GM23338 (cell line): ENCODE data around the gene MTNR1B. TPM values are rescaled to one million over a fixed set of nuclear protein-coding genes. Genes with fewer than 3 reads are reported as not detected.

Experiments used
- ATAC-seq: fragments of 200-7000 bp; cut with Tn5 transposase; 3 replicates; pipeline ENCODE4 v1.9.1; 2020
- DNase-seq: peaks from one replicate; pipeline ENCODE4 v3.0.0-alpha.2; 2015; ENCODE audit warnings: low spot score
- H2AFZ ChIP-seq: fragments of 200-600 bp; sonication (generic); 2 replicates; pipeline ENCODE4 v1.8.0; 2016; ENCODE audit warnings: antibody characterized with exemption, mild to moderate bottlenecking, moderate library complexity
- H3F3A ChIP-seq: fragments of 200-600 bp; sonication (generic); replicated peaks from 2 replicates; pipeline ENCODE4 v1.8.0; 2017; ENCODE audit warnings: antibody characterized with exemption, mixed run types, low read depth
- H3K27ac ChIP-seq: fragments of 200-600 bp; sonication (generic); 2 replicates; pipeline ENCODE4 v1.6.1; 2016; ENCODE audit warnings: low read depth
- H3K27me3 ChIP-seq: fragments of 200-600 bp; sonication (generic); 2 replicates; pipeline ENCODE4 v1.8.0; 2016; ENCODE audit warnings: mild to moderate bottlenecking, mixed run types, moderate library complexity; ENCODE audit not compliant: insufficient read depth
- H3K36me3 ChIP-seq: fragments of 200-600 bp; sonication (generic); 2 replicates; pipeline ENCODE4 v1.8.0; 2016; ENCODE audit warnings: mild to moderate bottlenecking; ENCODE audit not compliant: insufficient read depth
- H3K4me1 ChIP-seq: fragments of 200-600 bp; sonication (generic); 2 replicates; pipeline ENCODE4 v1.8.0; 2016; ENCODE audit warnings: mild to moderate bottlenecking, moderate library complexity; ENCODE audit not compliant: insufficient read depth
- H3K4me2 ChIP-seq: fragments of 200-600 bp; sonication (generic); 2 replicates; pipeline ENCODE4 v1.7.1; 2017; ENCODE audit warnings: mixed run types
- H3K4me3 ChIP-seq: fragments of 200-600 bp; sonication (generic); 2 replicates; pipeline ENCODE4 v1.6.1; 2016; ENCODE audit warnings: mixed run types
- H3K79me2 ChIP-seq: fragments of 200-600 bp; sonication (generic); replicated peaks from 2 replicates; pipeline ENCODE4 v1.8.0; 2017; ENCODE audit warnings: mild to moderate bottlenecking; ENCODE audit not compliant: insufficient read depth
- H3K9me2 ChIP-seq: fragments of 200-600 bp; sonication (generic); 2 replicates; pipeline ENCODE4 v1.8.0; 2017; ENCODE audit not compliant: insufficient read depth
- H4K20me1 ChIP-seq: fragments of 200-600 bp; sonication (generic); replicated peaks from 2 replicates; pipeline ENCODE4 v1.8.0; 2017; ENCODE audit warnings: mild to moderate bottlenecking; ENCODE audit not compliant: insufficient read depth
- H3K27ac Mint-ChIP-seq: 2 replicates; pipeline ENCODE4 v1.8.0; 2020; ENCODE audit warnings: inconsistent platforms, mild to moderate bottlenecking, moderate library complexity, mixed read lengths
- H3K27me3 Mint-ChIP-seq: 3 replicates; pipeline ENCODE4 v1.8.0; 2022; ENCODE audit warnings: low read depth, mild to moderate bottlenecking, moderate library complexity, mixed read lengths, inconsistent platforms; ENCODE audit not compliant: insufficient read depth, poor library complexity
- H3K36me3 Mint-ChIP-seq: 3 replicates; pipeline ENCODE4 v1.8.0; 2021; ENCODE audit warnings: low read depth, mild to moderate bottlenecking, inconsistent platforms, moderate library complexity, mixed read lengths
- H3K4me1 Mint-ChIP-seq: 3 replicates; pipeline ENCODE4 v1.8.0; 2020; ENCODE audit warnings: mild to moderate bottlenecking, inconsistent platforms, mixed read lengths
- H3K4me3 Mint-ChIP-seq: 3 replicates; pipeline ENCODE4 v1.8.0; 2021; ENCODE audit warnings: moderate library complexity, mild to moderate bottlenecking, inconsistent platforms, mixed read lengths
- H3K9me3 Mint-ChIP-seq: 3 replicates; pipeline ENCODE4 v1.8.0; 2020; ENCODE audit warnings: moderate library complexity, mild to moderate bottlenecking, inconsistent platforms, mixed read lengths
- EZH2 ChIP-seq: fragments of 200-600 bp; sonication (generic); IDR thresholded peaks from one replicate; pipeline ENCODE4 v1.8.0; 2017; ENCODE audit warnings: antibody characterized with exemption, mild to moderate bottlenecking, low read depth; ENCODE audit not compliant: unreplicated experiment
- JUNB ChIP-seq: IDR thresholded peaks from one replicate; pipeline ENCODE4 v1.6.1; 2016; ENCODE audit warnings: antibody characterized with exemption; ENCODE audit not compliant: unreplicated experiment
- STAT1 ChIP-seq: IDR thresholded peaks from one replicate; pipeline ENCODE4 v1.6.1; 2016; ENCODE audit warnings: antibody characterized with exemption; ENCODE audit not compliant: unreplicated experiment
- ZNF331 ChIP-seq: fragments of 250-450 bp; sonication (Bioruptor Pico); IDR thresholded peaks from 2 replicates; pipeline ENCODE4 v1.5.0; 2020; ENCODE audit warnings: low read depth, mild to moderate bottlenecking, moderate library complexity
- polyA plus RNA-seq: library from polyadenylated mRNA; unstranded; fragments of >200 nt; fragmentation: Nextera tagmentation; extraction: Ambion mirVana; gene quantifications from 2 replicates; pipeline ENCODE4 v1.2.1, GENCODE V29; 2016
- total RNA-seq: library from RNA; depleted of rRNA; stranded (reverse); fragments of >200 nt; shearing (Covaris generic); gene quantifications from 2 replicates; pipeline ENCODE4 v1.2.3, GENCODE V29; 2014
- TF ChIP-seq, protein P1 (sequence below): fragments of 250-450 bp; sonication (Bioruptor Pico); IDR thresholded peaks from 2 replicates; pipeline ENCODE4 v1.5.0; 2020; ENCODE audit warnings: mild to moderate bottlenecking, moderate library complexity
- TF ChIP-seq, protein P2 (sequence below), 2 experiments: fragments of 200-600 bp in 1 of 2; sonication (generic) in 1 of 2; conservative IDR thresholded peaks; 2 replicates each; pipeline versions ENCODE4 v1.5.1 to v1.6.1; 2016 to 2017; ENCODE audit warnings: antibody characterized with exemption in 2 of 2, low read depth in 2 of 2, mild to moderate bottlenecking in 2 of 2, moderate library complexity in 1 of 2
- TF ChIP-seq, protein P3 (sequence below): IDR thresholded peaks from one replicate; pipeline ENCODE4 v1.6.1; 2018; ENCODE audit warnings: antibody characterized with exemption; ENCODE audit not compliant: unreplicated experiment

Gene MTNR1B
- total and polyA plus RNA-seq, 2 experiments from 2014 or later: not detected

DNA sequence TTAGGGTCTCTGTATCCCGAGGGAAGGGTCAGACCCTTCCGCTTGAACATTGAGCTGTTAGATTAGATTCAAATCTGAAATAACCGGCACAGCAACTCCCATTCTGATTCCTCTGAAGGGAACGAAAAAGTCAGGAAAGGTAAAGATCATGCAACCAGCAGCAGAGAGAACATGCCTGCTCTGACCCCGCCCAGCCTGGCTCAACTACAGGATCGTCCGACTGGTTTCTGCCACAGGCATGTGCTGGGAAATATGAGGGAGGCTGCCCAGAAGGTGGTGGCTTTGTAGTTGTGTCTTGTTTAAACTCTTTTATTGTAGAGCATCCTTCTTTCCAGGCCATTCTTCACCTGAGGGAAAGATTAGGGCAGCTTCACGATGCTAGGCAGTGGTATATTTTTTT is 5.0 kb upstream of the MTNR1B start (continued):
- TF ChIP-seq, protein P1, sequence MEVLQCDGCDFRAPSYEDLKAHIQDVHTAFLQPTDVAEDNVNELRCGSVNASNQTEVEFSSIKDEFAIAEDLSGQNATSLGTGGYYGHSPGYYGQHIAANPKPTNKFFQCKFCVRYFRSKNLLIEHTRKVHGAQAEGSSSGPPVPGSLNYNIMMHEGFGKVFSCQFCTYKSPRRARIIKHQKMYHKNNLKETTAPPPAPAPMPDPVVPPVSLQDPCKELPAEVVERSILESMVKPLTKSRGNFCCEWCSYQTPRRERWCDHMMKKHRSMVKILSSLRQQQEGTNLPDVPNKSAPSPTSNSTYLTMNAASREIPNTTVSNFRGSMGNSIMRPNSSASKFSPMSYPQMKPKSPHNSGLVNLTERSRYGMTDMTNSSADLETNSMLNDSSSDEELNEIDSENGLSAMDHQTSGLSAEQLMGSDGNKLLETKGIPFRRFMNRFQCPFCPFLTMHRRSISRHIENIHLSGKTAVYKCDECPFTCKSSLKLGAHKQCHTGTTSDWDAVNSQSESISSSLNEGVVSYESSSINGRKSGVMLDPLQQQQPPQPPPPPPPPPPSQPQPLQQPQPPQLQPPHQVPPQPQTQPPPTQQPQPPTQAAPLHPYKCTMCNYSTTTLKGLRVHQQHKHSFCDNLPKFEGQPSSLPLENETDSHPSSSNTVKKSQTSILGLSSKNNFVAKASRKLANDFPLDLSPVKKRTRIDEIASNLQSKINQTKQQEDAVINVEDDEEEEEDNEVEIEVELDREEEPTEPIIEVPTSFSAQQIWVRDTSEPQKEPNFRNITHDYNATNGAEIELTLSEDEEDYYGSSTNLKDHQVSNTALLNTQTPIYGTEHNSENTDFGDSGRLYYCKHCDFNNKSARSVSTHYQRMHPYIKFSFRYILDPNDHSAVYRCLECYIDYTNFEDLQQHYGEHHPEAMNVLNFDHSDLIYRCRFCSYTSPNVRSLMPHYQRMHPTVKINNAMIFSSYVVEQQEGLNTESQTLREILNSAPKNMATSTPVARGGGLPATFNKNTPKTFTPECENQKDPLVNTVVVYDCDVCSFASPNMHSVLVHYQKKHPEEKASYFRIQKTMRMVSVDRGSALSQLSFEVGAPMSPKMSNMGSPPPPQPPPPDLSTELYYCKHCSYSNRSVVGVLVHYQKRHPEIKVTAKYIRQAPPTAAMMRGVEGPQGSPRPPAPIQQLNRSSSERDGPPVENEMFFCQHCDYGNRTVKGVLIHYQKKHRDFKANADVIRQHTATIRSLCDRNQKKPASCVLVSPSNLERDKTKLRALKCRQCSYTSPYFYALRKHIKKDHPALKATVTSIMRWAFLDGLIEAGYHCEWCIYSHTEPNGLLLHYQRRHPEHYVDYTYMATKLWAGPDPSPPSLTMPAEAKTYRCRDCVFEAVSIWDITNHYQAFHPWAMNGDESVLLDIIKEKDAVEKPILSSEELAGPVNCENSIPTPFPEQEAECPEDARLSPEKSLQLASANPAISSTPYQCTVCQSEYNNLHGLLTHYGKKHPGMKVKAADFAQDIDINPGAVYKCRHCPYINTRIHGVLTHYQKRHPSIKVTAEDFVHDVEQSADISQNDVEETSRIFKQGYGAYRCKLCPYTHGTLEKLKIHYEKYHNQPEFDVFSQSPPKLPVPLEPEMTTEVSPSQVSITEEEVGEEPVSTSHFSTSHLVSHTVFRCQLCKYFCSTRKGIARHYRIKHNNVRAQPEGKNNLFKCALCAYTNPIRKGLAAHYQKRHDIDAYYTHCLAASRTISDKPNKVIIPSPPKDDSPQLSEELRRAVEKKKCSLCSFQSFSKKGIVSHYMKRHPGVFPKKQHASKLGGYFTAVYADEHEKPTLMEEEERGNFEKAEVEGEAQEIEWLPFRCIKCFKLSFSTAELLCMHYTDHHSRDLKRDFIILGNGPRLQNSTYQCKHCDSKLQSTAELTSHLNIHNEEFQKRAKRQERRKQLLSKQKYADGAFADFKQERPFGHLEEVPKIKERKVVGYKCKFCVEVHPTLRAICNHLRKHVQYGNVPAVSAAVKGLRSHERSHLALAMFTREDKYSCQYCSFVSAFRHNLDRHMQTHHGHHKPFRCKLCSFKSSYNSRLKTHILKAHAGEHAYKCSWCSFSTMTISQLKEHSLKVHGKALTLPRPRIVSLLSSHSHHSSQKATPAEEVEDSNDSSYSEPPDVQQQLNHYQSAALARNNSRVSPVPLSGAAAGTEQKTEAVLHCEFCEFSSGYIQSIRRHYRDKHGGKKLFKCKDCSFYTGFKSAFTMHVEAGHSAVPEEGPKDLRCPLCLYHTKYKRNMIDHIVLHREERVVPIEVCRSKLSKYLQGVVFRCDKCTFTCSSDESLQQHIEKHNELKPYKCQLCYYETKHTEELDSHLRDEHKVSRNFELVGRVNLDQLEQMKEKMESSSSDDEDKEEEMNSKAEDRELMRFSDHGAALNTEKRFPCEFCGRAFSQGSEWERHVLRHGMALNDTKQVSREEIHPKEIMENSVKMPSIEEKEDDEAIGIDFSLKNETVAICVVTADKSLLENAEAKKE (CRISPR knock-in tag): no peak
- TF ChIP-seq, protein P2, sequence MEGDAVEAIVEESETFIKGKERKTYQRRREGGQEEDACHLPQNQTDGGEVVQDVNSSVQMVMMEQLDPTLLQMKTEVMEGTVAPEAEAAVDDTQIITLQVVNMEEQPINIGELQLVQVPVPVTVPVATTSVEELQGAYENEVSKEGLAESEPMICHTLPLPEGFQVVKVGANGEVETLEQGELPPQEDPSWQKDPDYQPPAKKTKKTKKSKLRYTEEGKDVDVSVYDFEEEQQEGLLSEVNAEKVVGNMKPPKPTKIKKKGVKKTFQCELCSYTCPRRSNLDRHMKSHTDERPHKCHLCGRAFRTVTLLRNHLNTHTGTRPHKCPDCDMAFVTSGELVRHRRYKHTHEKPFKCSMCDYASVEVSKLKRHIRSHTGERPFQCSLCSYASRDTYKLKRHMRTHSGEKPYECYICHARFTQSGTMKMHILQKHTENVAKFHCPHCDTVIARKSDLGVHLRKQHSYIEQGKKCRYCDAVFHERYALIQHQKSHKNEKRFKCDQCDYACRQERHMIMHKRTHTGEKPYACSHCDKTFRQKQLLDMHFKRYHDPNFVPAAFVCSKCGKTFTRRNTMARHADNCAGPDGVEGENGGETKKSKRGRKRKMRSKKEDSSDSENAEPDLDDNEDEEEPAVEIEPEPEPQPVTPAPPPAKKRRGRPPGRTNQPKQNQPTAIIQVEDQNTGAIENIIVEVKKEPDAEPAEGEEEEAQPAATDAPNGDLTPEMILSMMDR (conservative IDR thresholded peaks at IDR 0.05; ENCODE audit: low read depth in 2 of 2): no peak

DNA sequence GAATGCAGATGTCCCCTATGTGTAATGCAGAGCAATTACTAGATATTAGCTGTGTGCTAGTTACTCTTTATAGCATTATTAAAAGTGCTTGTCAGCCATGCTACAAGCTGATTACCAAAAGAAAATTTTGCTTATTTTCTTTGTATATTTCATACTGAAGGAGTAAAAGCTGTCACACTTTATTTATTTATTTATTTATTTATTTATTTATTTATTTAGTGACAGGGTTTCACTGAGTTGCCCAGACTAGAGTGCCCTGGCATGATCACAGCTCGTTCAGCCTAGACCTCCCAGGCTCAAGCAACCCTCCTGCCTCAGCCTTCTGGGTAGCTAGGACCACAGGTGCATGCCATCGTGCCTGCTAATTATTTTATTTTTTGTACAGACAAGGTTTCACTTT is 4.3 kb upstream of the MTNR1B start:
- no peaks in the 10 kb centered on the region for H3F3A ChIP-seq
- H3K4me2 ChIP-seq: no peak overlapping the region
- Mint-ChIP-seq H3K4me3 (no peak overlapping the region), H3K27me3 (peaks cover 23% of the 10 kb centered on the region), H3K4me1 (peaks cover 8% of the 10 kb centered on the region; the same call in 2 of the 3 replicates), H3K9me3 (no peaks in the 10 kb centered on the region; the same call in 2 of the 3 replicates), H3K27ac (no peak overlapping the region), H3K36me3 (no peaks in the 10 kb centered on the region)
- H3K27me3 ChIP-seq: peaks cover 31% of the 10 kb centered on the region
- no peaks in the 10 kb centered on the region for H3K79me2 ChIP-seq
- ATAC-seq (no peak), DNase-seq (no peak)
- no peak overlapping the region for H2AFZ ChIP-seq
- no peaks in the 10 kb centered on the region for H3K9me2 ChIP-seq
- H3K27ac ChIP-seq: no peak overlapping the region
- peaks cover 5% of the 10 kb centered on the region for H3K4me1 ChIP-seq
- no peak overlapping the region for H3K4me3 ChIP-seq
- no peaks in the 10 kb centered on the region for H3K36me3 ChIP-seq
- no peaks in the 10 kb centered on the region for H4K20me1 ChIP-seq
- TF ChIP-seq STAT1: no peak
- TF ChIP-seq ZNF331 (CRISPR knock-in tag): no peak
- TF ChIP-seq JUNB: no peak
- TF ChIP-seq EZH2: no peak
- TF ChIP-seq, protein P3, sequence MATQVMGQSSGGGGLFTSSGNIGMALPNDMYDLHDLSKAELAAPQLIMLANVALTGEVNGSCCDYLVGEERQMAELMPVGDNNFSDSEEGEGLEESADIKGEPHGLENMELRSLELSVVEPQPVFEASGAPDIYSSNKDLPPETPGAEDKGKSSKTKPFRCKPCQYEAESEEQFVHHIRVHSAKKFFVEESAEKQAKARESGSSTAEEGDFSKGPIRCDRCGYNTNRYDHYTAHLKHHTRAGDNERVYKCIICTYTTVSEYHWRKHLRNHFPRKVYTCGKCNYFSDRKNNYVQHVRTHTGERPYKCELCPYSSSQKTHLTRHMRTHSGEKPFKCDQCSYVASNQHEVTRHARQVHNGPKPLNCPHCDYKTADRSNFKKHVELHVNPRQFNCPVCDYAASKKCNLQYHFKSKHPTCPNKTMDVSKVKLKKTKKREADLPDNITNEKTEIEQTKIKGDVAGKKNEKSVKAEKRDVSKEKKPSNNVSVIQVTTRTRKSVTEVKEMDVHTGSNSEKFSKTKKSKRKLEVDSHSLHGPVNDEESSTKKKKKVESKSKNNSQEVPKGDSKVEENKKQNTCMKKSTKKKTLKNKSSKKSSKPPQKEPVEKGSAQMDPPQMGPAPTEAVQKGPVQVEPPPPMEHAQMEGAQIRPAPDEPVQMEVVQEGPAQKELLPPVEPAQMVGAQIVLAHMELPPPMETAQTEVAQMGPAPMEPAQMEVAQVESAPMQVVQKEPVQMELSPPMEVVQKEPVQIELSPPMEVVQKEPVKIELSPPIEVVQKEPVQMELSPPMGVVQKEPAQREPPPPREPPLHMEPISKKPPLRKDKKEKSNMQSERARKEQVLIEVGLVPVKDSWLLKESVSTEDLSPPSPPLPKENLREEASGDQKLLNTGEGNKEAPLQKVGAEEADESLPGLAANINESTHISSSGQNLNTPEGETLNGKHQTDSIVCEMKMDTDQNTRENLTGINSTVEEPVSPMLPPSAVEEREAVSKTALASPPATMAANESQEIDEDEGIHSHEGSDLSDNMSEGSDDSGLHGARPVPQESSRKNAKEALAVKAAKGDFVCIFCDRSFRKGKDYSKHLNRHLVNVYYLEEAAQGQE: no peak
